ENCODE data around the gene CAGE1. TPM values are rescaled to one million over a fixed set of nuclear protein-coding genes. Genes with fewer than 3 reads are reported as not detected.
"Not testable (repeated sequence)": the region's sequence is repeated elsewhere in the genome, so short reads cannot be mapped to it uniquely, and the experiment has no call there.

CAGE1 gene
- total RNA-seq, 1 donor from 2014 or later: not detected

DNA sequence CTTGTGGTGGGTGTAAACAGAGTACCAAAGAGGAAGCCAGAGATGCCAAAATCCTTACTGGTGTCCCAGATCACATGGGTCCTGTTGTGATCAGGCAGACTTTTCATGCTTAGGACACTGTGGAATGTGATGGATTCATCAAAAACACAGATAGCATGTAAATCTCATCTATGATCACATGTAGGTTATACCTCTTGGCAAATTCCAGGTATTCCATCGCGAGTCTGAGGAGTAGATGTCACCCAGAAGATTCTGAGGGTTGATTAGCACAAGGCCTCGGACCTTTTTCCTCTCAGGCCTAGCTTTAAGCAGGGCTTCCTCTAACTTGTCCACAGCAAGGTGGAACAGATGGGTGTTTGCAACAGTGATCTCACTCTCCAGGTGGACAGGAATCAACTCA lies 48.3 kb downstream of the CAGE1 start:
- DNase-seq (ENCODE audit: low read depth): no peak

DNA sequence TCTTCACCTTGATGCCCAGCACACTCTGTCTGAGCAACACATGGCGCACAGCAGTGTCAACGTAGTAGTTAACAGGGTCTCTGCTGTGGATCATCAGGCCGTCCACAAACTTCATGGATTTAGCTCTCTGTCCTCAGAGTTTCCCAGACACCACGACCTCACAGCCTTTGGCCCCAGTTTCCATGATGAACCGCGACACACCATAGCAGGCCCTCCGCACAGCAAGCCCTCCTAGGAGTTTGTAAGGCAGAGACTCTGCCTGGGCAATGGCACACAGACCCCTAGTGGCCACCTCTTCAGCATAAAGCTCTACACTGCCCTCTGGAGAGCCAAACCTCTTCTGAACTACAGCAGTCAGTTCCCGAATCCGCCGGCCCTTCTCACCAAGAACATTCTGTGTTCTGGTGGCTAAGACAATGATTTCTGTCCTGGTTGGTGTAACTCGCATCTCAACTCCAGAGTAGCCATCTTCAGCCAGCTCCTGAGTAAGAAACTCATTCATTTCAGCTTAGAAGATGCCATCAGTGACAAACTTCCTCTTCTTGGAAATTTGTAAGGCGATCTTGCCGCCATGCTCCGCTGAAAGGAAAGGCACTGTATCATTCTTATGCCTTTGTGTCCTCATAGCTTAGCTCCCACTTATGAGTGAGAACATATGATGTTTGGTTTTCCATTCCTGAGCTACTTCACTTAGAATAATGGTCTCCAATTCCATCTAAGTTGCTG lies 50.4 kb downstream of the CAGE1 start:
- DNase-seq (ENCODE audit: low read depth): peak; percentile 19

DNA sequence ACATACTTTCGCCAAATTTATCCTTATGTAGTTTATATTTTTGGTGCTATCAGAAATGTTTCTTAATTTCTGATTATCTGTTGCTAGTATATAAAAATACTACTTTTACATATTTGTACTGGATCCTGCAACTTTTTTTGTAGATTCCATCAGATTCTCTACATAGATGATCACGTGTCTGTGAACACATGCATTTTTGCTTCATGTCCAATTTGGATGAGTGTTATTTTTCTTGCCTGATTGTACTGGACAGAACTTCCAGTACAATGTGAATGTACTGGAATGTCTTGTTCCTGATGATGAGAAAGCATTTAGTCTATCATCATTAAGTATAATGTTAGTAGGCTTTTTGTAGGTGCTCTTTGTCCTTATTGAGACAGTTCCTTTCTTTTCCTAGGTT lies 51.5 kb downstream of the CAGE1 start:
- DNase-seq (ENCODE audit: low read depth): no peak

DNA sequence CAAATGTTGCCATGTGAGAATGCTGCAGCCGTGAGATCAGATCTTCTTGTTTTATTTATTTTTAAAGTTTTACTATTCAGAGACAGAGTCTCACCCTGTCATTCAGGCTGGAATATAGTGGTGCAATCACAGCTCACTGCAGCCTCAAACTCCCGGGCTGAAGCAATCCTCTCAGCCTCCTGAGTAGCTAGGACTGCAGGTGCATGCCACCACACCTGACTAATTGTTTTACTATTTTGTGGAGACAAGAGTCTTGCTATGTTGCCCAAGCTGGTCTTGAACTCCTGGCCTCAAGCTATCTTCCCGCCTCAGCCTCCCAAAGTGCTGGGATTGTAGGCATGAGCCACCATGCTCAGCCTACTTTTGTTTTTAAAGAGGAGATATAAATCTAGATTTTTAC lies 54.0 kb downstream of the CAGE1 start:
- no peak for DNase-seq (ENCODE audit: low read depth)

DNA sequence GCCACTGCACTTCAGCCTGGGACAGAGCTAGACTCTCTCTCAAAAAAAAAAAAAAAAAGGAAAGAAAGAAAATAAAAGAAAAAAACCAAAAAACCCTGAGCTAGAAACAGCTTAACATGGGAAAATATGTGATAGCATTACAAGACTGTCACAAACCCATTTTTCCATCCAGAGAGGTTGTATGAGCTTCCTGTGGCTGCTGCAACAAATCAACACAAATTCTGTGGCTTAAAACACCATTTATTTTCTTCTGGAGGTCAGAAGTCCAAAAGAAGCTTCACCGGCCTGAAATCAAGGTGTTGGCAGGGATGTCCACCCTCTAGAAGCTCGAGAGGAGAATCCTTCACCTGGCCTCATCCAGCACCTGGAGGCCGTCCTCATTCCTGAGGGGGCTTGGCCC lies 54.9 kb downstream of the CAGE1 start:
- no peak for DNase-seq (ENCODE audit: low read depth)

DNA sequence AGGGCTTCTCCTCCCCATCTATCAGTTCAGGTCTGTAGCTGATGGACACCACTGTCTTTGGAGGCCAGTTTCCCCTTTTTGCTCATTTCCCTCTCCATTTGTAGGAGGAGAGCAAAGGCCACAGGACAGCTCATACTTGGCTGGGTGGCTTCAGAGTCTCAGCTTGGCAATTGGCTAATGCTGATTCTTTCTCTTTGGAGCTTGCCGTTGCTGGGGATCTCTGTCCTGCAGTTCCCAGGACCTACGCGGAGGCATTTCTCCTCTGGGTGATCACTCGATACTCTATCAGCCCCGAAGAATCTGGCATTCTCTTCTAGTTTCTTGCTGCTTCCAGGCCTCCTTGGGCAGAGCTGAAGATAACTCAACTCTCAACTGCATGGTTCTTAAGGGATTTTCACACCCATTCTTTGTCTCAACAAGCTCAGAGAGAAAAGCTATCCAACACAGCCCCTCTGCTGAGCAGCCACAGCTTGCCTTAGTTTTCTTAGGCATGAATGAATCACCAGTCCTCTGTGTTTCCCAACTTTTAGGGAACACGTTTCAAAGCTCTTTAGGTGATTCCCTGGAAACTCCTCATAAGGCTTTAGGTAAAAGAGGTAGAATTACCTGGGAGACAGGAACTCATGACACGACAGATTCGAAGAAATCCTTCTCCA lies 57.3 kb downstream of the CAGE1 start:
- no peak for DNase-seq (ENCODE audit: low read depth)

DNA sequence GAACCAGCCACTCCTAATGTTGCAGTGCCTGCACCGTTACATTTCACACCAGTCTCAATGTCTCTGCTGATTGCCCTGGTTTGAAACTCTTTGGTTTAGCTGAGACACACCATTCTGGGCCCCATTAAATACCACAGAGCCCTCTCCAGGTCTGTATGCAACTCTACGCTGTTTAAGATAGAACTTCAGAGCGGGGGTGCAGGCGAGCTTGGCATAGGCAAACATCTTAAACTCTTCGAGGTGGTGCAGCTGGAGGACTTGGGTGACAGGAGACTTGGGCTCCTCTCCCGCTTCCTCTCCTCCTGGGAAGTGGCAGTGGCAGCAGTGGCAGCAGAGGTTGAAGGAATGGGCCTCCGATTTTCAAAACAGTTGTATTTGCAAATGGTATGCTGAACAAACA lies 58.1 kb downstream of the CAGE1 start:
- no peak for DNase-seq (ENCODE audit: low read depth)

DNA sequence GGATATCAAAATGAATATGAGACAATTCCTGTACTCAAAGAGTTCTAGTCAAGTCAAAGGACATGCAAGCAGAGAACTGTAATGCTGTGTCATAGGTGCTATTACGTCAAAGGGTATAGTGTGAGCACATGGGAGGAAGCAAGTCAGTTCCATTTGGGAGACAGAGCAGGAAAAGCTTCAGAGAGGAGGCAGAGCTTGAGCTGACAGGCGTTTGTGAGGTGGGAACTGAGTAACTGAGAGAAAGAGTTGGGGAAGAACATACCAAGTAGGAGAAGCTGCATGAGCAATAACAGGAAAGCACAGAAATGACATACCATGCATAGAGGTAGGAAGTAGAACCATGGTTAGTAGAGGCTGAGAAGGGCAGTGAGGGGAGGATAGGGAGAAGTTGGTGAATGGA lies 61.3 kb downstream of the CAGE1 start:
- no peak for DNase-seq (ENCODE audit: low read depth)

DNA sequence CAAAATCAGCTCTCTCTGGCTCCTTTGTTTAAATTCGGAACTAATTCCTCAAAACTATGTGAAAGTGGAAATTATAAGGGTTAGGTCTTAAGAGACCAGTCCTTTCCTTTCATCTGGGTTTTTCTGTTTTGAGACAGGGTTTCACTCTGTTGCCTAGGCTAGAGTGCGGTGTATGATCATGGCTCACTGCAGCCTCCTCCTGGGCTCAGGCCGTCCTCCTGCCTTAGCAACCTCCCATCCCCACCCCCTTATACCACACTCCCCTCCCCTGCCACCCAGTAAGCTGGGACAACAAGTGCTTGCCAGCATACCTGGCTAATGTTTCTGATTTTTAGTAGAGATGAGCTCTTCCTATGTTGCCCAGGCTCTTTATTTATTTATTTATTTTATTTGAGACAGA lies 63.8 kb downstream of the CAGE1 start:
- DNase-seq (ENCODE audit: low read depth): no peak

DNA sequence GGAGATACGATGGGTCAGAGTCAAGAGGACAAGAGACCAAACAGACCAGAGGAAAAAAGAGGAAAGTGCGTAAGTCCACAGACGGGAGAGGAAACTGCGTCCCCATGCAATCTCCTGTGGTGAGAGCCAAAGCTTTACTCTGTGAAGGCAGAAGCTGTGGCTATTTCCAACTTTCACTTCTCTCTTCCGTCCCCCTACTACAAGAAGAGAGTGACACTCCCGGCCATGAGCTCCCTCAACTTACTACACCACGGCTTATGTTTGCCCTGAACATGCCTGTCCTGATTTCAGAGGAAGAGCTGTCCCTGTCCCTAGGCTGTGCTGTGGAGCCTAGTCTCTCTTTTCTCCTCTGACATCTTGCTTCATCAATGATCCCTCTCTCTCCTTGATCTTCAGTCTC lies 65.0 kb downstream of the CAGE1 start:
- no peak for DNase-seq (ENCODE audit: low read depth)

DNA sequence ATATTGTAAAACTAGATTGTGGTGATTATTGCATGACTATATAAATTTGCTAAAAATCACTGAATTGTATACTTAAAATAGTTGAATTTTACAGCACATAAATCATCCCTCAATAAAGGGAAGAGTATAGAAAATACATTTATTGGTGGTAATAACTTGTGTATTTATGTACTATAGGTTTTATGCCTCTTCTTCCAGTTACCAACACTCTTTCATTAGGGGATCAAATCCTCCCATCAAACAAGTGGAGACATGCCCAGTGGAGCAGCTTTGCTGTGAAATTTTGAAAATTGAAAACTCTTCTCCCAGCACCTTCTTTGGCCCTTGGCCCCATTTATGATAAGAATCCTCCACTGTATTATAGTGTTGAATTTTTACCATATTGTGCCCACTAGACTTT lies 66.5 kb downstream of the CAGE1 start:
- DNase-seq (ENCODE audit: low read depth): no peak

DNA sequence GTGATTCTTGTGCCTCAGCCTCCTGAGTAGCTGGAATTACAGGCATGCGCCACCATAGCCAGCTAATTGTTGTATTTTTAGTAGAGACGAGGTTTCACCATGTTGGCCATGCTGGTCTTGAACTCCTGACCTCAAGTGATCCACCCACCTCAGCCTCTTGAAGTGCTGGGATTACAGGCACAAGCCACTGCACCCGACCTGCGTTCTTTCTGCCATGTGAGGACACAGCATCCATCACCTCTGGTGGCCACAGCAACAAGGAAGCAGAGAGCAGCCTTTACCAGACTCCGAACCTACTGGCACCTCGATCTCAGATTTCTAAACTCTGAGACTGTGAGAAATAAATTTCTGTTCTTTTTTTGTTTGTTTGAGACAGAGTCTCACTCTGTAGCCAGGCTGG lies 67.7 kb downstream of the CAGE1 start:
- DNase-seq (ENCODE audit: low read depth): not testable (repeated sequence)

DNA sequence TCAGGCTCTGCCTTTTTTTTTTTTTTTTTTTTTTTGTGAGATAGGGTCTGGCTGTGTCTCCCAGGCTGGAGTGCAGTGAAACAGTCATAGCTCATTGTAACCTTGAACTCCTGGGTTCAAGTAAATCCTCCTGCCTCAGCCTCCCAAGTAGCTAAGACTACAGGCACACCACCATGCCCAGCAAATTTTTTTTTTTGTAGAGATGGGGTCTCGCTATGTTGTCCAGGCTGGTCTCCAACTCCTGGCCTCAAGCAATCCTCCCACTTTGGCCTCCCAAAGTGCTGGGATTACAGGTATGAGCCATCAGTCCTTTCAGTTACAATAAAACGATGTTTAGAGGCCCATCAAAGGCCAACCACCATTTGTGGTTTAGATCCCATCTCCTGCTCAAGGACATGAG lies 70.1 kb downstream of the CAGE1 start:
- not testable (repeated sequence) for DNase-seq (ENCODE audit: low read depth)

DNA sequence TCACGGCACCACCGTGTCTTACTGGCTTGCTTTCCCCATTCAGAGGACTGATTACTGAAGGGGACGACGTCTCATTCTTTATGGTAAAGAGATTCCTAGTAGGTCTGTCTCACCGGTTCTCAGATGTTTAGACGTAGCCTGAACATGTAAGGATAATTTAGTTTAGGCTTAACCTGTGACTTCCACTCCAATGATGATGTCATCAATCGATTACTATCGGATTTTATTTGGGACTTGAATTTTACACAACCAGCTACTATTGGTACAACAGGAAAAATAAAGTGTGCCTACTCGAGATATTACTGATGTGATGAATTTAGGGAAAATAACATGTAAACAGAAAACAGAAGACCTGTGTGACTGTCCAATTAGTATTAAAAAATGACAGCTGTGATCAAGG lies 72.0 kb downstream of the CAGE1 start:
- no peak for DNase-seq (ENCODE audit: low read depth)

DNA sequence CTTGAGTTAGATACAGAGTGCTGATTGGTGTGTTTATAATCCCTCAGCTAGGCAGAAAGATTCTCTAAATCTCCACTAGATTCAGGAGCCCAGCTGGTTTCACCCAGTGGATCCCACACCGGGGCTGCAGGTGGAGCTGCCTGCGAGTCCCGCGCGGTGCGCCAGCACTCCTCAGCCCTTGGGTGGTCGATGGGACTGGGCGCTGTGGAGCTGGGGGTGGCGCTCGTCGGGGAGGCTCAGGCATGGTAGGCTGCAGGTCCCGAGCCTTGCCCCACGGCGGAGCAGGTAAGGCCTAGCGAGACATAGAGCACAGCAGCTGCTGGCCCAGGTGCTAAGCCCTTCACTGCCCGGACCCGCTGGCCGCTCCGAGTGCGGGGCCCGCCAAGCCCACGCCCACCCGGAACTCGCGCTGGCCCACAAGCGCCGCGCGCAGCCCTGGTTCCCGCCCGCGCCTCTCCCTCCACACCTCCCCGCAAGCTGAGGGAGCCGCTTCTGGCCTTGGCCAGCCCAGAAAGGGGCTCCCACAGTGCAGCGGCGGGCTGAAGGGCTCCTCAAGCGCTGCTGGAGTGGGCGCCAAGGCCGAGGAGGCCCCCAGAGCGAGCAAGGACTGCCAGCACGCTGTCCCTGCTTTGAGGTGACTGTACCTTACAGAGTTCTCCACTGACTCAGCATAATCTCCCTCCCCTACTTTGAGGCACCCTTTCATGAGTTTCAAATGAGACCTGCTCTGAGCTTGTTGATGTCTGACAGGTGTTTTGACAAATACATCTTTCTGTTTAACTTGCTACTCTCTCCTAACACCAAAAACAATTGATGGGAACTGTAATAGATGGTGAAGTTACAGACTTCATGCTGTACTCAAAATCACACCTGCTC lies 72.6 kb downstream of the CAGE1 start:
- no peak for DNase-seq (ENCODE audit: low read depth)

DNA sequence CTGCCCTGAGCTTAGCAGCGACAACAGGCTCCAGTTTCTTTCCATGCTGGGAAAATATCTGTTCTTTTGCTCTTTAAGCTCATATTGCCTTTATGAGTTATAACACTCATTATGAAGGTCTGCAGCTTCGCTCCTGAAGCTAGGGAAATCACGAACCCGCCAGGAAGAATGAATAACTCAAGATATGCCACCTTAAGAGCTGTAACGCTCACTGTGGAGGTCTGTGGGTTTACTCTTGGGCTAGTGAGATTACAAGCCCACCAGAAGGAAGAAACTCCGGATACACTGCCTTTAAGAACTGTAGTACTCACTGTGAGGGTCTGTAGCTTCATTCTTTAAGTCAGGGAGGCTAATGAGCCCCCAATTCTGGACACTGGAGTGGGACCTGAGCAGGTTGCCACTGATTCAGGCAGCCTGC lies 73.6 kb downstream of the CAGE1 start:
- no peak for DNase-seq (ENCODE audit: low read depth)

DNA sequence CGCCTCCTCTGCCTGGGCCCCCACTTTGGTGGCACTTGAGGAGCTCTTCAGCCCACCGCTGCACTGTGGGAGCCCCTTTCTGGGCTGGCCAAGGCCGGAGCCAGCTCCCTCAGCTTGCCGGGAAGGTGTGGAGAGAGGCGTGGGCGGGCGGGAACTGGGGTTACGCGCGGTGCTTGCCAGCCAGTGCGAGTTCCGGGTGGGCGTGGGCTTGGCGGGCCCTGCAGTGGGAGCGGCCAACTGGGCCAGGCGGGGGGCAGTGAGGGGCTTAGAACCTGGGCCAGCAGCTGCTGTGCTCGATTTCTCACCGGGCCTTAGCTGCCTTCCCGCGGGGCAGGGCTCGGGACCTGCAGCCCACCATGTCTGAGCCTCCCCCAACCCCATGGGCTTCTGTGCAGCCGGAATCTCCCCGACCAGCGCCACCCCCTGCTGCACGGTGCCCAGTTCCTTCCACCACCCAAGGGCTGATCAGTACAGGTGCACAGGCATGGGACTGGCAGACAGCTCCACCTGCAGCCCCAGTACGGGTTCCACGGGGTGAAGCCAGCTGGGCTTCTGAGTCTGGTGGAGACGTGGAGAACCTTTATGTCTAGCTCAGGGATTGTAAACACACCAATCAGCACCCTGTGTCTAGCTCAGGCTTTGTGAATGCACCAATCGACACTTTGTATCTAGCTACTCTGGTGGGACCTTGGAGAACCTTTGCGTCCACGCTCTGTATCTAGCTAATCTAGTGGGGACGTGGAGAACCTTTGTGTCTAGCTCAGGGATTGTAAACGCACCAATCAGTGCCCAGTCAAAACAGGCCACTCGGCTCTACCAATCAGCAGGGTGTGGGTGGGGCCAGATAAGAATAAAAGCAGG lies 74.2 kb downstream of the CAGE1 start:
- not testable (repeated sequence) for DNase-seq (ENCODE audit: low read depth)

DNA sequence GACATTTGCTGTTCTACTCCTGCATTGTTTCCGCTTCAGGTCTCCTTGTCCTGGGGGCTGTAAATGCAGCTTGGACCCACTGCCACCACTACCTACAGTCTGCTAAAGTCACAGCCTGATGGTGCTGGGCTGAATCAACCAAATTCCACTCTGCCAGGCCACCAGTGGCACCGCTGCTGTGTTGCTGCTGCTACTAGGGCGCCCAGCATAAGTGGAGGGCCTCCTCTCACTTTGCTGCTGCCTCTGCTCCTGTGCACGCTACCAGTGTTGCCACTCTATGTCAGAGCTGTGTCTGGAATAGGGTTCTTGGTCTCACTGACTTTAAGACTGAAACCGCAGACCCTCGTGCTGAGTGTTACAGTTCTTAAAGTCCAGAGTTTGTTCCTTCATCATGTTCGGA lies 75.1 kb downstream of the CAGE1 start:
- DNase-seq (ENCODE audit: low read depth): no peak

DNA sequence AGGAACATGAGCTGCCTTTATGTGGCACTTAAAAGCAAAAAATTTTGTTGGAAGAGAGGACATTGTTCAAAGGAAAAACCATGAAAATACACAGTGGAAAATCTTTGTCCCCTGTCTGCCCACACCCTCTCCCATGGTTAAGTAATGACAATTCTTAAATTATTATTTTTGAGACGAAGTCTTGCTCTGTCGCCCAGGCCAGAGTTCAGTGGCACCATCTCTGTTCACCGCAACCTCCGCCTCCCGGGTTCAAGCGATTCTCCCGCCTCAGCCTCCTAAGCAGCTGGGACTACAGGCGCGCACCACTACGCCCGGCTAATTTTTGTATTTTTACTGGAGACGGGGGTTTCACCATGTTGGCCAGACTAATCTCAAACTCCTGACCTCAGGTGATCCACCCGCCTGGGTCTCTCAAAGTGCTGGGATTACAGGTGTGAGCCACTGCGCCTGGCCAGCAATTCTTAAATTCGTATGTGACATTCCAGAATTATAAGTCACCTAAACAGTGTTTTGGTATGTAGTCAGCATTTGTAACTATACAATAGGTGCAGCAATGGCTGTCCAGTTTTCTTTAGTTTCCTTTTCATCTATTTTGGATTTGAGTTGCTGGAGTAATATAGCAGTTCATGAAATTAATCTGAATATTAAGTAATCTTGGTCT lies 75.9 kb downstream of the CAGE1 start:
- DNase-seq (ENCODE audit: low read depth): no peak

DNA sequence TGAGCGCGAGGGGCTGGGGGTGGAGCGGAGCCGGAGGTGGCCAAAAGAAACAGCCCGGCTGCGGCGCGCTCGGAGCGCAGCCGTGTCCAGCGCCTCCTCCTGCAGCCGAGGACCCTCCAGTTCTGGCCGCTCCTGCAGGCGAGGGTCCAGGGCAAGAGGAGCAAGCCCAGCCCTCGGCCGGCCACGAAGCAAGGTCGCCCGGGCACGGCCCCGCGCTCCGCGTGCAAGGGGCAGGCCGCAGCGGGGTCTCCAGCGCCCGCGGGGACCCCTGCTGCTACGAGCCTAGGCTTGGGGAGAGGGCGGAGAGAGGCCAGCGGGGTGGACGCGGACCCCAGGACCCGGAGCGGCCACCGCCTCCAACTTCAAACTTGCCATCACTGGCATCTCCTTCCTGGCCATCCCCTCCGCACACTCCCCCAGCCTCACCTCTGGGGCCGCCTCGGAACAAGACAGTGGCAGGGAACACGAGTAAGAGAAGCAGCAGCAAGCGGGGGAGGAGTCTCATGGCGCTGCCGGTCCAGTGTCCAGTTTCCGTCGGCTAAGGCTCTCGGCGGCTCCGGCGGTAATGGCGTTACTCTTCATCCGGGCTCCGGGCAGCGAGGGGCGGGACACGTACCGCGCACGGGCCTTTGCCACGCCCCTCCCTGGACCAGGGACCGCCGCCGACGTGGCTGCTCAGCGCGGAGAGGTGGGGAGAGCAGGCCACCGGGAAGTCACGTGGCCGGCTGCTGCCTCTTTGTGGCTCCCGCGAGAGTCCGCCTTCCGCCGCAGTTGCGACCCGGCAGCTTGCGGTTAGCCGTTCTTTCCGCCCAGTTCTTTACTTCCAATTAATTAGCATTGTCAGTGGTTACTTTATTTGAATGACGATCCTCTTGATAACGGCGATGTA lies 76.7 kb downstream of the CAGE1 start, which contains the start of gene SSR1:
Gene SSR1, minus strand, starts transcription at position 584 of the 889 bp plus-strand sequence. Its CDS starts 79 bp downstream, at position 505.
- peak; percentile 97 for DNase-seq (ENCODE audit: low read depth)

Measured in myocyte (in vitro differentiated cells).